Head of caudate nucleus (tissue), 42 donors: ENCODE results near the gene NSUN7.

Experiments used
- DNase-seq, 42 donors: peaks; one replicate each; pipeline versions ENCODE4 v3.0.0 to v3.0.0-alpha.2; 2020 to 2021; ENCODE audit warnings: mixed read lengths in 7 of 42
- intact Hi-C: fragments of 100-400 bp; cut with DNase I; formaldehyde crosslinking; loops from one replicate; pipeline ENCODE4 v1.15.0; 2022

The NSUN7 gene

DNA sequence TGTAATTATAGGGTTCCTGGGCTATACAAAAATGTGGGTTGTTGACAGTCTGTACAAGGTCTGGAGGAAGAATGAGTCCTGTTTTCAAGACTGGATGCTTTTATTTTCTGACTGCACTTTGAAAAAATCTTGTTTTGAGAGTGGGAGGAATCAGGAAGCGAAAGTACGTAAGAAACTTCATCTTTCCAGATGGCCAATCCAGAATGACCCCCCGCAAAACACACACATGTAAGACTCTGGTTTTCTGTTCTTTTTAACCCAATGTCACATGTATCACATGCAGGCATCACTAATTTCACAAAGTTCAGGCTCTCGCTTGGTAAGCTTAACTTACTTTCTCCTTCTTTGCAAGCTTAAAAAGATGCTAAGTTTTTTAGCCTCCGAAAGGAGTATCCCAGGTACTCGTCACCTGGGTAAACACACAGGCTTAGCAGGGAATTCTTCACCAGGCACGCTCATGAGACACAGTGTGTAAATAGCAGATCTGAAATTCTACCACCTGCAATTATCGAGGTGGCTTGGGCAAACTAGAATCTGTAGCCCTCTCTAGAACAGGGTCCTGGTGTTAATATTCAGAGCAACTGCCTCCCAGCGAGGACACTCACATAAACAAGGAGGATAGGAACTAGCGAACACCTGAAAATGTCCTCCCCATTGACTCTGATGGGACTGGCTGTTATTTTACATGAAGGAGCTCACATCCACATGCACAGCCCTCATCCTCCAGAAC, 90.7 kb downstream of the NSUN7 start:
- DNase-seq = no peak
- intact Hi-C loops = no loop called here

DNA sequence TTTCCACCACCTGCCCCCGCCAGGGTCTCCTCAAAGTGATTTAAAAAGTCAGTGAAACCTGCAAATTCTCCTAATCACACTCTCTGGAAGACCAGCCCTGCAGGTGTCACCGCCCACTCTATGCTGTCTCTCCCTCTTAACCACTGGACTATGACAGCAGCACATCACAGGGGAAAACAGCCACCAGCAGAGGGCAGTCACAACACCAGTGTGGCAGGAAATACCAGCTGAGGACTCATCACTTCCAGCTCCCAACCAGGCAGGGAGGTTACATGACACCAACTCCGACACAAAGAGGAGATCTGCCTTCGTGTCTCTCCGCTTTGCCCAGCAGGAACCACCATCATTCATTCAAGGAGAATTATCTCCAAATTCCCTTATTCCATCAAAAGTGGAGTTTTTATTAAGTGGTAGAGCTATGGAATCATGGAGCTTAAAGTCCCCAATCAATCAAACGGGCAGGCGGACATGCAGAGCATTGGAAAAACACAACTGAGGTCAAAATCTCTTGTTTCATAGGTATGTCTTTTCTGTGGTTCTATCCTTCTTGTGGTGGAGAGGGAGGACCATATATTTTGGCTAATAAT, 91.3 kb downstream of the NSUN7 start:
- peak; percentile 54 to 95 (median 83) for DNase-seq
- intact Hi-C loops = no loop called here

DNA sequence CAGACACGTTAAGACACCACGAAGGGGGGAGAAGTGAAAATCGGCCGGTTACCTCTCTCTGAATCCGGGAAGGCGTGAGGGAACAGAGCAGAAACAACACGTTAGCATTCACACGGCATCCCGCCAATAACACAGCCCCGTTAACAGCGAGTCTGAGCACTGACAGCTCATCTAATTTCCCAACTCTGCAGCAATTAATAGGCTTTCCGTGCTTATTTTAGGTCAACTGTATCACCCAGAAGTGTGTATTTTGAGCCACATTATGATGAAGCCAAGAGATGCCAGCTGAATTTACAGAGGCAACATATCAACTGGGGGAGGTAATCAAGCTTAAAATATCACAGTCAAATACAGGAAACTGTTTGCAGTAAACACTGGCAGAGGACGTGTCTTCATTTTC, 92.6 kb downstream of the NSUN7 start:
- peak in 14 of 42 donors; percentile 21 to 68 (median 38) for DNase-seq
- intact Hi-C loops = no loop called here

DNA sequence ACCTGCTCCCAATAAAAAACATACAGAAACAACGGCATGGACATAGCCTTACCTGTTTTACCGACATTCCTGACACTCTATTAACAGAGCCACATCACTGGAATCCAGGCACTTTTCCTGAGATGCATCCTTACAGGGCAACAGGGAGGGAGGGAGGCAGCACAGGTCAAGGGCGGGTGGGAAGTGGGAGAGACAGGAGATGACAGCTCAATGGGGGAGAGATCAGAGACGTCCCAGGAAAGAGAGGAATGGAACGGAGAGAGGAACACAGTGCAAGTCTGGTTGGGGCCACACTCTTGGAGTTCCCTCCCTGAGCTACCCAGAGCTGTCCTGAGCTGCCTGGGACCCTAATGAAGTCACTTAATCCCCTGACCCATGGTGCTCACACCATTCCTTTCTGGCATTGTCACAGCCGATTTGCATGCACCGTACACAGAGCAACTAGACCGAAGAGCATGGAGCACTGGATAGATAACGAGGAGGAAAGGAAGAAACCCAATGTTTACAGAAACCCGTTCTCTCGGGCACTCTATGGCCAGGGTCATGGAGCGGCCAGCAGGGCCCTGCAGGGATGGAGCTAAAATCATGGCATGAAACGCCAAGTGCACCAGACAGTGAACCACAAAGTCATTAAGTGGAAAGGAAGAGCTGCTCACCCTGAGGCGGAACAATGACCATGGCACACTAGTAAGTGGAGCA, 93.1 kb downstream of the NSUN7 start:
- DNase-seq = no peak
- intact Hi-C loops = no loop called here

GRCh38 chr4:40843696-40844095, 93.9 kb downstream of the NSUN7 start:
- peak in 1 of 42 donors; percentile 42 for DNase-seq
- intact Hi-C loops = no loop called here

GRCh38 chr4:40844261-40844660, 94.5 kb downstream of the NSUN7 start:
- intact Hi-C loops = no loop called here
- no peak for DNase-seq

DNA sequence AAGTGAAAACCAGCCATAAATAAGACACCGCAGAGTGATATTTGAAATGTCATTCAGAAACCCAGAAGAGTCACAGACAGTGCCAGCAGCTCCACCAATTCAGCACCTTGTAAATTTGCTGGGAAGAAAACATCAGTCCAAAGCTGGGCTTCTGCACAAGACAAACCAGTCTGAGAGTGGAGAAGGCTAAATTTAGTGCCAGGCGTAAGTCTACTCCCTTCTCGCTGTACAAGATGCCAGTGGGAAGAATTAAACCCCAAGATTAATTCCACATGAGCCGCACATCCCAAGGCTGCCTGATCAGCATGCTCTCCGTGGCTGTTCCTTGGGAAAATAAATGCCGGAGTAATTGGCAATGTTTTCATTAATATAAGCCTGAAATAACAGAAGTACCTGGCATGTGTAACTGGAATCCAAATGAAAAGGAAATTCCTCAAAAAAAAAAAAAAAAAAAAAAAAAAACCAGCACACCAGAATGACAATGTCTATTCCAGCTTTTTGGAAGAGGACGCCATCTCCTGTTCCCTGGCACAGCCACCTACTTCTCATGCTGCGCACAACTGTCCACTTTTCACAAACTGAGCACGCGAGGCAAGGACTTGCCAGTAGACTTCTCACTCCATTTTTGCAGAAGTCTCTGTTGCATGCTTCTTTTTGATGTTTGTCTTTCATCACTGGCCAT, 95.5 kb downstream of the NSUN7 start:
- peak in 31 of 42 donors; percentile 24 to 79 (median 44) for DNase-seq
- intact Hi-C loops = no loop called here

- DNase-seq = peak in 2 of 42 donors; percentile 35 to 48
- intact Hi-C loops = no loop called here
These were observed 96.8 kb downstream of the NSUN7 start for GRCh38 chr4:40846532-40846931.

GRCh38 chr4:40848251-40848650, 98.5 kb downstream of the NSUN7 start:
- intact Hi-C loops = no loop called here
- no peak for DNase-seq

- intact Hi-C loops = no loop called here
- DNase-seq = no peak
These were observed 99.2 kb downstream of the NSUN7 start for GRCh38 chr4:40848940-40849339.

- intact Hi-C loops = loop anchor here (5.0 kb wide), 1 partner anchor 42 kb away; no protein-coding TSS in a partner anchor
- DNase-seq = peak in 3 of 42 donors; percentile 7 to 35 (median 22)
These were observed 100.7 kb downstream of the NSUN7 start for GRCh38 chr4:40850496-40850895.

DNA sequence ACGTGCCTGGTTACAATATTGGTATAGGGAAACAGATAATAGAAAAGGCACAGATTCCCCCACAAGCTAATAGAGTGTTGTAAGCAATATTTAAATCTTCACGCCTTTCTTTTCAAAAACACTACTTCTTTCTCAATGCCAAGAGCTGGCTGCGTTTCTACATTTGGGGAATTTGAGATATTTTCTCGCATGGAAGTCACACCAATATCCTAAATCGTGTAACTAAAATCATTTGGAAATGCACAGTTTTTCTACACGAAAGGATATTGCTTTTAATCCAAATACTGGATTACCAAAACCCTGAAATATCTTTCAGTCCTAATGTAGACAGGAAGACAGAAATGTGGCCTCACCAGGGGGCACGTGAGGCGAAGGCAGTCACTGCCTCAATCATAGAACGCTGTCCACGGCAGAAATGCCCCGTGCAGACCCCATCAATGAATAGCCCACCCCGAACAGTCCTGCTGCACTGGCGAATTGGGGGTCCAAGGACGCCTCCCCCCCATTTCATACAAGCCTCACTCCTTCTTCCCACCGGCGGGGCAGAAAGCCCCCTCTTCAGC, 106.6 kb downstream of the NSUN7 start:
- peak in 1 of 42 donors; percentile 9 for DNase-seq
- intact Hi-C loops = no loop called here

GRCh38 chr4:40856840-40857362, 107.1 kb downstream of the NSUN7 start:
- intact Hi-C loops = no loop called here
- DNase-seq = peak; percentile 45 to 92 (median 82)

- intact Hi-C loops = no loop called here
- peak in 1 of 42 donors; percentile 7 for DNase-seq
These were observed 108.2 kb downstream of the NSUN7 start for GRCh38 chr4:40857956-40858355.

- intact Hi-C loops = no loop called here
- DNase-seq = peak in 2 of 42 donors; percentile 3 to 13
These were observed 109.2 kb downstream of the NSUN7 start for GRCh38 chr4:40858962-40859361.
